ENCODE data around the gene CALR. TPM values are rescaled to one million over a fixed set of nuclear protein-coding genes. Genes with fewer than 3 reads are reported as not detected.
"Not testable (repeated sequence)": the region's sequence is repeated elsewhere in the genome, so short reads cannot be mapped to it uniquely, and the experiment has no call there.

CALR gene
- polyA plus RNA-seq, 6 donors from 2014 or later: 97.4 to 189 (median 155) TPM

GRCh38 chr19:12915860-12916259 lies 22.5 kb upstream of the CALR start:
- H3K36me3 Mint-ChIP-seq; ATAC-seq (ENCODE audit: low read depth in 2 of 2); H3K27me3 Mint-ChIP-seq; DNase-seq; H3K9me3 Mint-ChIP-seq; H3K27ac Mint-ChIP-seq: not testable (repeated sequence)
- H3K4me1 Mint-ChIP-seq: peaks cover 18 to 29% (median 29%) of the 10 kb centered on the region in 3 donors
- H3K4me3 Mint-ChIP-seq: peak overlapping the region in 2 of 8 donors; percentile 18 to 89

- no peaks in the 10 kb centered on the region for H3K27me3 Mint-ChIP-seq
- H3K4me1 Mint-ChIP-seq: peaks cover 22 to 26% (median 25%) of the 10 kb centered on the region in 3 donors
- H3K27ac Mint-ChIP-seq: peak overlapping the region in 3 of 6 donors; percentile 93 to 95 (median 95)
- peaks cover 5 to 7% of the 10 kb centered on the region in 2 donors for H3K36me3 Mint-ChIP-seq
- DNase-seq: no peak
- ATAC-seq (ENCODE audit: low read depth in 2 of 2): no peak
- peak overlapping the region in 3 of 8 donors; percentile 67 to 84 (median 78) for H3K4me3 Mint-ChIP-seq
- H3K9me3 Mint-ChIP-seq: no peaks in the 10 kb centered on the region
These were observed 20.2 kb upstream of the CALR start for GRCh38 chr19:12918253-12918652.

- Mint-ChIP-seq H3K4me3 (no peak overlapping the region), H3K36me3 (peaks cover 5 to 9% of the 10 kb centered on the region in 2 donors), H3K4me1 (peaks cover 12 to 14% (median 12%) of the 10 kb centered on the region in 3 donors), H3K27me3 (no peaks in the 10 kb centered on the region), H3K9me3 (no peaks in the 10 kb centered on the region), H3K27ac (peak overlapping the region in 3 of 6 donors; percentile 67 to 95 (median 94))
- no peak for DNase-seq
- no peak for ATAC-seq (ENCODE audit: low read depth in 2 of 2)
These were observed 17.4 kb upstream of the CALR start for GRCh38 chr19:12921047-12921446.

GRCh38 chr19:12922959-12923358 lies 15.4 kb upstream of the CALR start:
- H3K4me3 Mint-ChIP-seq: peak overlapping the region in 1 of 8 donors; percentile 19
- H3K27me3 Mint-ChIP-seq: no peaks in the 10 kb centered on the region
- H3K36me3 Mint-ChIP-seq: peaks cover 5 to 9% of the 10 kb centered on the region in 2 donors
- DNase-seq: no peak
- peak overlapping the region in 1 of 6 donors; percentile 82 for H3K27ac Mint-ChIP-seq
- H3K9me3 Mint-ChIP-seq: no peaks in the 10 kb centered on the region
- H3K4me1 Mint-ChIP-seq: peaks cover 12 to 17% (median 12%) of the 10 kb centered on the region in 3 donors
- no peak for ATAC-seq (ENCODE audit: low read depth in 2 of 2)

- peaks cover 0 to 16% (median 3%) of the 10 kb centered on the region in 3 donors for H3K4me1 Mint-ChIP-seq
- H3K27me3 Mint-ChIP-seq: no peaks in the 10 kb centered on the region
- no peak for ATAC-seq (ENCODE audit: low read depth in 2 of 2)
- peaks cover 9 to 10% of the 10 kb centered on the region in 2 donors for H3K36me3 Mint-ChIP-seq
- no peak for DNase-seq
- H3K4me3 Mint-ChIP-seq: no peak overlapping the region
- no peak overlapping the region for H3K27ac Mint-ChIP-seq
- H3K9me3 Mint-ChIP-seq: no peaks in the 10 kb centered on the region
These were observed 13.6 kb upstream of the CALR start for GRCh38 chr19:12924621-12925310.

GRCh38 chr19:12930002-12930645 lies 8.3 kb upstream of the CALR start:
- Mint-ChIP-seq H3K27me3 (no peaks in the 10 kb centered on the region), H3K4me3 (peak overlapping the region in 1 of 8 donors; percentile 71), H3K27ac (no peak overlapping the region), H3K4me1 (peaks cover 25 to 33% (median 28%) of the 10 kb centered on the region in 3 donors), H3K9me3 (no peaks in the 10 kb centered on the region), H3K36me3 (peaks cover 0 to 4% of the 10 kb centered on the region in 2 donors)
- no peak for DNase-seq
- no peak for ATAC-seq (ENCODE audit: low read depth in 2 of 2)

- no peaks in the 10 kb centered on the region for H3K27me3 Mint-ChIP-seq
- peaks cover 36 to 46% (median 38%) of the 10 kb centered on the region in 3 donors for H3K4me1 Mint-ChIP-seq
- ATAC-seq (ENCODE audit: low read depth in 2 of 2): no peak
- peak overlapping the region; percentile 94 to 99 (median 97) for H3K4me3 Mint-ChIP-seq
- peak; percentile 51 for DNase-seq
- no peaks in the 10 kb centered on the region for H3K9me3 Mint-ChIP-seq
- H3K36me3 Mint-ChIP-seq: peaks cover 0 to 4% of the 10 kb centered on the region in 2 donors
- H3K27ac Mint-ChIP-seq: peak overlapping the region; percentile 82 to 98 (median 95)
These were observed 5.8 kb upstream of the CALR start for GRCh38 chr19:12932392-12933286.

- ATAC-seq (ENCODE audit: low read depth in 2 of 2) (peak; percentile 56), DNase-seq (peak; percentile 86)
- Mint-ChIP-seq H3K36me3 (peaks cover 0 to 4% of the 10 kb centered on the region in 2 donors), H3K4me3 (peak within 1 kb of the TSS; percentile 94 to 99 (median 97)), H3K9me3 (no peaks in the 10 kb centered on the region), H3K27ac (peak within 1 kb of the TSS; percentile 90 to 98 (median 96)), H3K27me3 (no peaks in the 10 kb centered on the region), H3K4me1 (peaks cover 42 to 52% (median 43%) of the 10 kb centered on the region in 3 donors)
These were observed 4.9 kb upstream of the CALR start, which contains the start of gene FARSA for GRCh38 chr19:12933287-12934072. FARSA (minus strand) TSS chr19:12933711; CDS start chr19:12933696, 15 bp downstream.

DNA sequence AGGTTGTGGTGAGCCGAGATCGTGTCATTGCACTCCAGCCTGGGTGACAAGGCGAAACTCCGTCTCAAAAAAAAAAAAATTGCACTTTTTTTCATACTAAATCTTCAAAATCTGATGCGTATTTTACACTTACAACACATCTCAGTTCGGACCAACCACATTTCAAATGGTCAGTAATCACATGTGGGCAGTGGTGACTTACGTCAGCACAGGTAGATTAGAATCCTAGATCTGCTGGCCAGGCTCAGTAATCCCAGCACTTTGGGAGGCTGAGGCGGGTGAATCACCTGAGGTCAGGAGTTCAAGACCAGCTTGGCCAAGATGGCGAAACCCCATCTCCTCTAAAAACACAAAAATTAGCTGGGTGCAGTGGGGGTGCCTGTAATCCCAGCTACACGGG lies 3.3 kb upstream of the CALR start:
- Mint-ChIP-seq H3K36me3 (peaks cover 5 to 7% of the 10 kb centered on the region in 2 donors), H3K9me3 (no peaks in the 10 kb centered on the region), H3K27ac (no peak overlapping the region), H3K27me3 (no peaks in the 10 kb centered on the region), H3K4me3 (peak overlapping the region in 3 of 8 donors; percentile 45 to 80 (median 59)), H3K4me1 (peaks cover 51 to 66% (median 58%) of the 10 kb centered on the region in 3 donors)
- no peak for DNase-seq
- ATAC-seq (ENCODE audit: low read depth in 2 of 2): no peak

DNA sequence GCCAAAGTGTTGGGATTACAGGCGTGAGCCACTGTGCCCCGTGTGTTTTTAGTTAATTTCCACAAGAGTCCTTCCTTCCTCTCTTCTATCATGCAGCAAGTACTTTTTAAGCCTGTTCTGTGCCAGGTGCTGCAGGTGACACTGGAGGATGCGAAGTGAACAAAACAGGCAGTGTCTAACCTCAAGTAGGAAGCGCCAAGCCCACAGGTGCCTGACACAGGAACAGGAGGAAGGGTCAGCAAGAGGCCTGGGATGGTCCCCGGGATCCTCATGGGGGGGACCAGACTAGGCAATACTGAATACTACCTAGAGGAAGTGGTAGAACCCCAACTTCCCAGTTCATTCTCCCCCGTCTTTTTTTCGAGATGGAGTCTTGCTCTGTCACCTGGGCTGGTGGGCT lies 1.8 kb upstream of the CALR start:
- Mint-ChIP-seq H3K36me3 (peaks cover 5 to 12% of the 10 kb centered on the region in 2 donors), H3K9me3 (no peaks in the 10 kb centered on the region), H3K4me1 (peaks cover 58 to 66% (median 64%) of the 10 kb centered on the region in 3 donors), H3K4me3 (peak overlapping the region in 7 of 8 donors; percentile 7 to 98 (median 65)), H3K27ac (peak overlapping the region in 3 of 6 donors; percentile 14 to 70 (median 50)), H3K27me3 (no peaks in the 10 kb centered on the region)
- DNase-seq: no peak
- ATAC-seq (ENCODE audit: low read depth in 2 of 2): no peak

DNA sequence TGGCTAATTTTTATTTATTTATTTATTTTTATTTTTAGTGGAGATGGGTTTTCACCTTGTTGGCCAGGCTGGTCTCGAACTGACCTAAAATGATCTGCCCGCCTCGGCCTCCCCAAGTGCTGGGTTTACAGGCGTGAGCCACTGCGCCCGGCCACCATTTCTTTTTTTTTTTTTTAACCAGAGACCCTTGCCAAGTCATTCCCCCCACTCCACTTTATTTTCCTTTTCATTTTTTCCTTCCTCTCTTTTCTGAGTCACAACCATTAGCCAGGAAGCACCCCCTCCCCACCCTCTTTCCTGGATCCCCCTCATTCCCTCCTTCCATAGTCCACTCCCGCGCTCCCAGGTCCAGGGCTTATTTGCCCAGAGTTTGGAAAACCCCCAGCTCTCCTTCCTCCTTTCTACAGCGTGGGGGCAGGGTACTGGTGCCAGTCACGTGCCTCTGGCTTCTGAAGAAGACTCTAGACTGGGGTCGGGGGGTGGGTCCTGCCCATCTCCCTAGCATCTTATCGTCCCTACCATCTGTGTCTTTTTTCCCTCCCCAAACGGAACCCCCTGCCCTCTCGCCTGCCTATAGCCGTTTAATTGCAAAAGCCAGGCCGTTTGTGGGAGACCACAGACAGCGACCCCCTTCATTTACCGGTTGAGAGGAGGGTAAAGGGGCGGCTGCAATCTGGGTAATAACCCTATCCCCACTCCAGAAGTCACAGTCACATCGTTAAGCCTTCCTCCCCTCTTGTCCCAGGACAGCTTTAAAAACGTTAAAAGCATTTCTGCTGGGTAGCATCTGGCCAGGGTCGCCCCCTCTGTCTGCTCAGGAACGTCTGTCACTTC lies 1.1 kb upstream of the CALR start:
- H3K36me3 Mint-ChIP-seq: peaks cover 5 to 12% of the 10 kb centered on the region in 2 donors
- peak overlapping the region; percentile 90 to 99 (median 98) for H3K4me3 Mint-ChIP-seq
- DNase-seq (no peak), ATAC-seq (ENCODE audit: low read depth in 2 of 2) (no peak)
- H3K4me1 Mint-ChIP-seq: peaks cover 53 to 68% (median 66%) of the 10 kb centered on the region in 3 donors
- peak overlapping the region; percentile 92 to 99 (median 98) for H3K27ac Mint-ChIP-seq
- H3K9me3 Mint-ChIP-seq: no peaks in the 10 kb centered on the region
- no peaks in the 10 kb centered on the region for H3K27me3 Mint-ChIP-seq
